IMR-90 (cell line): ENCODE data around the gene RNPEP. TPM values are rescaled to one million over a fixed set of nuclear protein-coding genes. Genes with fewer than 3 reads are reported as not detected.

ENCODE experiments used
- ATAC-seq: fragments of 200-7000 bp; cut with Tn5 transposase; 2 replicates; pipeline ENCODE4 v1.9.1; 2020; ENCODE audit warnings: low read depth, mild to moderate bottlenecking, moderate library complexity
- BruUV-seq: library from RNA; stranded (reverse); fragments of 400-500 nt; replicated peaks from 2 replicates; lab custom pipeline; 2021; lab: Mats Ljungman, UMichigan
- CTCF ChIA-PET: fragments of 300-600 bp; formaldehyde crosslinking; extraction: SDS; loops from one replicate; lab custom pipeline; 2021; ENCODE audit warnings: antibody characterized with exemption; lab: Yijun Ruan, JAX
- POLR2A ChIA-PET: fragments of 300-600 bp; sonication (Branson Sonifier 250); formaldehyde crosslinking; loops from one replicate; lab custom pipeline; 2022; ENCODE audit warnings: antibody characterized with exemption; ENCODE audit not compliant: unreplicated experiment; lab: Charles Lee
- DNase-seq: peaks from one replicate; pipeline ENCODE4 v3.0.0; 2013
- H2AFZ ChIP-seq: replicated peaks from 2 replicates; pipeline ENCODE3; 2013; ENCODE audit warnings: low read length, mild to moderate bottlenecking; ENCODE audit not compliant: poor library complexity
- H2AK5ac ChIP-seq: 2 replicates; pipeline ENCODE4 v1.6.1; 2013; ENCODE audit warnings: low read depth, low read length, inconsistent platforms
- H2AK9ac ChIP-seq: replicated peaks from 2 replicates; pipeline ENCODE3; 2013; ENCODE audit warnings: mild to moderate bottlenecking, low read depth, low read length, moderate library complexity; ENCODE audit not compliant: poor library complexity
- H2BK120ac ChIP-seq: 2 replicates; pipeline ENCODE4 v1.6.1; 2013; ENCODE audit warnings: low read depth, low read length, inconsistent platforms
- H2BK15ac ChIP-seq: 3 replicates; pipeline ENCODE4 v1.6.1; 2013; ENCODE audit warnings: low read depth, low read length, inconsistent platforms
- H2BK20ac ChIP-seq: 2 replicates; pipeline ENCODE4 v1.6.1; 2013; ENCODE audit warnings: low read depth, mild to moderate bottlenecking, inconsistent platforms, low read length, moderate library complexity
- H2BK5ac ChIP-seq: 2 replicates; pipeline ENCODE4 v1.6.1; 2013; ENCODE audit warnings: mild to moderate bottlenecking, low read depth, low read length, inconsistent platforms; ENCODE audit not compliant: poor library complexity, severe bottlenecking
- H3K14ac ChIP-seq: replicated peaks from 2 replicates; pipeline ENCODE4 v1.6.1; 2013; ENCODE audit warnings: low read depth, low read length, inconsistent platforms
- H3K18ac ChIP-seq: 2 replicates; pipeline ENCODE4 v1.6.1; 2013; ENCODE audit warnings: low read depth, low read length, control low read depth
- H3K23ac ChIP-seq: 2 replicates; pipeline ENCODE4 v1.6.1; 2013; ENCODE audit warnings: low read depth, low read length, inconsistent platforms
- H3K27ac ChIP-seq: 2 replicates; pipeline ENCODE4 v1.5.1; 2013; ENCODE audit warnings: mild to moderate bottlenecking, control low read depth, low read length; ENCODE audit not compliant: insufficient read depth
- H3K27me3 ChIP-seq: 2 replicates; pipeline ENCODE4 v1.6.1; 2013; ENCODE audit warnings: low read length; ENCODE audit not compliant: control insufficient read depth, insufficient read depth
- H3K36me3 ChIP-seq: 2 replicates; pipeline ENCODE4 v1.6.1; 2013; ENCODE audit warnings: low read length, mixed read lengths; ENCODE audit not compliant: control insufficient read depth, insufficient read depth
- H3K4ac ChIP-seq: 2 replicates; pipeline ENCODE4 v1.6.1; 2013; ENCODE audit warnings: low read depth, low read length, inconsistent platforms
- H3K4me1 ChIP-seq: 2 replicates; pipeline ENCODE4 v1.6.1; 2013; ENCODE audit warnings: low read length, mixed read lengths; ENCODE audit not compliant: control insufficient read depth, insufficient read depth
- H3K4me2 ChIP-seq: 2 replicates; pipeline ENCODE4 v1.6.1; 2013; ENCODE audit warnings: low read depth, mild to moderate bottlenecking, control low read depth, low read length, moderate library complexity
- H3K4me3 ChIP-seq: 2 replicates; pipeline ENCODE4 v1.5.1; 2013; ENCODE audit warnings: low read depth, mild to moderate bottlenecking, control low read depth, low read length, moderate library complexity; ENCODE audit not compliant: insufficient read depth
- H3K56ac ChIP-seq: 2 replicates; pipeline ENCODE4 v1.6.1; 2013; ENCODE audit warnings: low read length, inconsistent platforms; ENCODE audit not compliant: insufficient read depth; ENCODE audit errors: extremely low read depth
- H3K79me1 ChIP-seq, 2 experiments: 2 replicates each; pipeline ENCODE4 v1.6.1; 2013; ENCODE audit warnings: low read length in 2 of 2, inconsistent platforms in 1 of 2, low read depth in 1 of 2
- H3K9ac ChIP-seq: 2 replicates; pipeline ENCODE4 v1.6.1; 2013; ENCODE audit warnings: low read depth, low read length, control low read depth
- H3K9me1 ChIP-seq: 2 replicates; pipeline ENCODE4 v1.6.1; 2013; ENCODE audit warnings: low read length, inconsistent platforms; ENCODE audit not compliant: insufficient read depth
- H3K9me3 ChIP-seq: 2 replicates; pipeline ENCODE4 v1.6.1; 2013; ENCODE audit warnings: low read length; ENCODE audit not compliant: control insufficient read depth, insufficient read depth
- H4K20me1 ChIP-seq: 2 replicates; pipeline ENCODE4 v1.6.1; 2013; ENCODE audit warnings: low read length, inconsistent platforms; ENCODE audit not compliant: insufficient read depth
- H4K5ac ChIP-seq: 2 replicates; pipeline ENCODE4 v1.6.1; 2013; ENCODE audit warnings: mild to moderate bottlenecking, low read depth, low read length, control low read depth
- H4K8ac ChIP-seq, 2 experiments: 2 replicates each; pipeline ENCODE4 v1.6.1; 2013; ENCODE audit warnings: low read depth in 2 of 2, low read length in 2 of 2, control low read depth in 1 of 2, inconsistent platforms in 1 of 2
- H4K91ac ChIP-seq: 2 replicates; pipeline ENCODE4 v1.6.1; 2013; ENCODE audit warnings: low read depth, low read length, inconsistent platforms; ENCODE audit not compliant: insufficient read depth
- BHLHE40 ChIP-seq: fragments of 150-350 bp; IDR thresholded peaks from 2 replicates; pipeline ENCODE4 v1.6.1; 2016; ENCODE audit warnings: mild to moderate bottlenecking, low read depth, low read length
- CEBPB ChIP-seq: IDR thresholded peaks from 2 replicates; pipeline ENCODE4 v1.6.1; 2012; ENCODE audit warnings: low read depth, low read length, improper control_type of control experiment
- CHD1 ChIP-seq: IDR thresholded peaks from 2 replicates; pipeline ENCODE4 v1.6.1; 2012; ENCODE audit warnings: low read depth, low read length, improper control_type of control experiment
- CTCF ChIP-seq: conservative IDR thresholded peaks from 2 replicates; pipeline ENCODE4 v1.5.1; 2012; ENCODE audit warnings: mild to moderate bottlenecking, low read depth, low read length, improper control_type of control experiment
- ELK1 ChIP-seq: fragments of 150-350 bp; IDR thresholded peaks from 2 replicates; pipeline ENCODE4 v1.6.1; 2016; ENCODE audit warnings: low read depth, mild to moderate bottlenecking, low read length, moderate library complexity, borderline replicate concordance
- FOS ChIP-seq: fragments of 150-350 bp; IDR thresholded peaks from 2 replicates; pipeline ENCODE4 v1.6.1; 2016; ENCODE audit warnings: low read depth, low read length
- MAFK ChIP-seq: IDR thresholded peaks from 2 replicates; pipeline ENCODE4 v1.6.1; 2012; ENCODE audit warnings: low read depth, low read length, improper control_type of control experiment
- MAZ ChIP-seq: IDR thresholded peaks from 2 replicates; pipeline ENCODE4 v1.6.1; 2012; ENCODE audit warnings: low read depth, mild to moderate bottlenecking, low read length, improper control_type of control experiment, moderate library complexity, borderline replicate concordance
- MXI1 ChIP-seq: IDR thresholded peaks from 2 replicates; pipeline ENCODE4 v1.6.1; 2012; ENCODE audit warnings: low read depth, mild to moderate bottlenecking, low read length, moderate library complexity, borderline replicate concordance
- NFE2L2 ChIP-seq: fragments of 150-350 bp; IDR thresholded peaks from 2 replicates; pipeline ENCODE4 v1.6.1; 2016; ENCODE audit warnings: low read depth, mild to moderate bottlenecking, low read length
- POLR2A ChIP-seq: IDR thresholded peaks from 2 replicates; pipeline ENCODE4 v1.6.1; 2012; ENCODE audit warnings: mild to moderate bottlenecking, low read depth, low read length
- RAD21 ChIP-seq: IDR thresholded peaks from 2 replicates; pipeline ENCODE4 v1.6.1; 2012; ENCODE audit warnings: low read length, improper control_type of control experiment
- RCOR1 ChIP-seq: IDR thresholded peaks from 2 replicates; pipeline ENCODE4 v1.6.1; 2012; ENCODE audit warnings: mild to moderate bottlenecking, low read length, improper control_type of control experiment; ENCODE audit not compliant: insufficient replicate concordance
- RFX5 ChIP-seq: IDR thresholded peaks from 2 replicates; pipeline ENCODE4 v1.8.0; 2012; ENCODE audit warnings: low read depth, mild to moderate bottlenecking, low read length, moderate library complexity
- SMC3 ChIP-seq: fragments of 150-350 bp; IDR thresholded peaks from 2 replicates; pipeline ENCODE4 v1.6.1; 2016; ENCODE audit warnings: low read depth, mild to moderate bottlenecking, antibody characterized with exemption, low read length, moderate library complexity
- USF2 ChIP-seq: fragments of 150-350 bp; IDR thresholded peaks from 2 replicates; pipeline ENCODE4 v1.6.1; 2017; ENCODE audit warnings: mild to moderate bottlenecking, antibody characterized with exemption, low read length, low read depth
- WGBS, 2 experiments: methylation state at CpG; one replicate each; pipeline versions ENCODE4 v1.1.5 to v1.1.7; 2013; ENCODE audit warnings: missing lambda C conversion rate in 2 of 2; ENCODE audit not compliant: insufficient read length in 1 of 2; ENCODE audit errors: extremely low coverage in 2 of 2; 5-methylcytosine and 5-hydroxymethylcytosine counted together
- dilution Hi-C: fragments of 300-500 bp; cut with HindIII; formaldehyde crosslinking; loops from one replicate; pipeline ENCODE4 v1.14.3; 2018; ENCODE audit warnings: low sequenced_read_pairs; ENCODE audit not compliant: unreplicated experiment
- in situ Hi-C: fragments of 300-500 bp; cut with MboI; formaldehyde crosslinking; loops from 3 replicates; pipeline ENCODE4 v1.14.3; 2019; ENCODE audit warnings: low sequenced_read_pairs, inconsistent platforms, mixed read lengths
- intact Hi-C: fragments of 100-400 bp; cut with micrococcal nuclease; formaldehyde crosslinking; loops from 2 replicates; pipeline ENCODE4 v1.10.0; 2022
- polyA plus RNA-seq, 3 experiments: library from polyadenylated mRNA; depleted of rRNA; stranded (reverse); fragments of >200 nt; gene quantifications; 2 replicates each; pipeline ENCODE4 v1.2.3, GENCODE V29; 2012; ENCODE audit warnings: low replicate concordance in 1 of 3
- total RNA-seq: library from RNA; depleted of rRNA; stranded (reverse); fragments of >200 nt; gene quantifications from 2 replicates; pipeline ENCODE4 v1.2.3, GENCODE V29; 2012

Gene RNPEP
- total and polyA plus RNA-seq, 2 of the 4 experiments (the other 2 are of a cell fraction): 49.8 to 75.4 TPM

- no peak overlapping the region for H2AK5ac ChIP-seq
- H4K20me1 ChIP-seq: no peaks in the 10 kb centered on the region
- H3K18ac ChIP-seq: no peak overlapping the region
- H3K4me2 ChIP-seq: no peak overlapping the region
- peaks cover 15% of the 10 kb centered on the region for H3K27me3 ChIP-seq
- in situ Hi-C loops (no loop called here), intact Hi-C loops (no loop called here), dilution Hi-C loops (no loop called here)
- no peaks in the 10 kb centered on the region for H3K4me1 ChIP-seq
- no peak overlapping the region for H2BK20ac ChIP-seq
- H2AK9ac ChIP-seq: no peak overlapping the region
- H2BK5ac ChIP-seq: no peak overlapping the region
- WGBS, 2 experiments: no CpG with 5 or more reads among the region's 3 CpGs
- no peak overlapping the region for H4K8ac ChIP-seq
- no peak overlapping the region for H3K27ac ChIP-seq
- BruUV-seq: no TSS peak
- no peak for TF ChIP-seq CTCF
- TF ChIP-seq ELK1: no peak
- no peak for TF ChIP-seq BHLHE40
- TF ChIP-seq USF2: no peak
- no peak for TF ChIP-seq POLR2A
- no peak for TF ChIP-seq FOS
- TF ChIP-seq MXI1: no peak
- no peak for TF ChIP-seq CEBPB
- no peak for TF ChIP-seq MAZ
- no peak for TF ChIP-seq SMC3
- no peak for TF ChIP-seq RCOR1
- TF ChIP-seq CHD1: no peak
- TF ChIP-seq RAD21: no peak
- no peak for TF ChIP-seq NFE2L2
- no peak for TF ChIP-seq RFX5
- TF ChIP-seq MAFK: no peak
- no peak overlapping the region for H4K91ac ChIP-seq
- ATAC-seq (no peak), DNase-seq (no peak)
- H3K36me3 ChIP-seq: no peaks in the 10 kb centered on the region
- ChIA-PET POLR2A (no interaction called here), CTCF (no interaction called here)
- H3K56ac ChIP-seq: no peak overlapping the region
- H3K79me1 ChIP-seq: no peaks in the 10 kb centered on the region
- no peak overlapping the region for H2AFZ ChIP-seq
- peaks cover 6% of the 10 kb centered on the region; the same call in 1 of the 2 replicates for H3K9me1 ChIP-seq
- no peak overlapping the region for H2BK120ac ChIP-seq
- H3K23ac ChIP-seq: no peak overlapping the region
- no peak overlapping the region for H3K4me3 ChIP-seq
- no peak overlapping the region for H4K5ac ChIP-seq
- no peak overlapping the region for H3K14ac ChIP-seq
- no peaks in the 10 kb centered on the region for H3K9me3 ChIP-seq
- H3K9ac ChIP-seq: no peak overlapping the region
- no peak overlapping the region for H3K4ac ChIP-seq
- no peak overlapping the region for H2BK15ac ChIP-seq
These were observed 63.8 kb downstream of the RNPEP start for GRCh38 chr1:202046227-202046626.
